HepG2 (cell line): ENCODE measurements around the gene SEMA6D.

ENCODE experiments used
- ETV6 ChIP-seq: sonication (generic); formaldehyde crosslinking; conservative IDR thresholded peaks from 2 replicates; pipeline ENCODE4 v1.4.0; 2020; ENCODE audit warnings: missing genetic modification reagents
- ZBTB1 ChIP-seq: sonication (generic); formaldehyde crosslinking; IDR thresholded peaks from 2 replicates; pipeline ENCODE4 v1.4.0; 2020; ENCODE audit warnings: missing genetic modification reagents, borderline replicate concordance
- ZBTB21 ChIP-seq: sonication (generic); formaldehyde crosslinking; IDR thresholded peaks from 2 replicates; pipeline ENCODE4 v1.4.0; 2020; ENCODE audit warnings: missing genetic modification reagents
- ZNF768 ChIP-seq: sonication (generic); formaldehyde crosslinking; IDR thresholded peaks from 2 replicates; pipeline ENCODE4 v1.4.0; 2020; ENCODE audit warnings: missing genetic modification reagents
- TF ChIP-seq, protein P1 (sequence below): sonication (generic); formaldehyde crosslinking; IDR thresholded peaks from 2 replicates; pipeline ENCODE4 v1.8.1; 2023; ENCODE audit warnings: mild to moderate bottlenecking, inconsistent platforms, moderate library complexity, missing genetic modification reagents, borderline replicate concordance
- TF ChIP-seq, protein P2 (sequence below): sonication (generic); formaldehyde crosslinking; IDR thresholded peaks from one replicate; pipeline ENCODE4 v1.5.1; 2020; ENCODE audit warnings: mild to moderate bottlenecking, missing genetic modification reagents; ENCODE audit errors: not compliant biosample characterization
- TF ChIP-seq, protein P3 (sequence below): sonication (generic); formaldehyde crosslinking; IDR thresholded peaks from 2 replicates; pipeline ENCODE4 v1.8.0; 2022; ENCODE audit warnings: mild to moderate bottlenecking, missing genetic modification reagents; ENCODE audit not compliant: insufficient replicate concordance

DNA sequence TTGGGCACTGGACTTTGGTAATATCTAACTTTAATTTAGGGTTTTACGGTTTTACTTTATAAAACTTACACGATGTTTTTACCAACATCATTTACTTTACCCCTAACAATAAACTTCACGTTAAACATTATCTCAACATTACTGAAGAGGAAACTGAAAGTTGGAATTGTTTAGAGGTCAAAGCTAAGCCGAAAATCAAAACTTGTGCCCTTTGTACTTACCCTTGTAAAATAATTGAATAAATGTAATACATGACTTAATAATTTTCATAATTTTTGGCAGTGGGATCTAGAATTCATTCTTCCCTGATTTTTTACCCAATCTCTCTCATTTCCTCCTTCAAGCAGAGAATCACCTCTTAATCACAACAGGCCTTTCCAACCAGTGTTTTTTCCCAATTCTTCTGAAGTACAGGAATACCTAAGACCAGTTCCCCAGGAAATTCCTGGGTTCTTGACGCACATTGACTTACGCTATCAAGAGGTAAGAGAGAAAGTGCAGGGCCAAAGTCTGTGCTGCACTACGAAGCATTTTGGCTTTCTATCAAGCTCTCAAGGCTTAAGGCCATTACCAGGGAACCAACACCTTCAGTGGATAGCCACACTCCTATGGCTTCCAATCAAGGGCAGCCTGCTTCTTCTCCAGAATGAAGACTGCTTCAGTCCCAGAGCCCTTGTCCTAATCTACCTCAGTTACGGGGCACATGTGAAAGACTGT is 11.9 kb upstream of the SEMA6D start:
- TF ChIP-seq ZBTB21 (CRISPR knock-in tag): no peak
- TF ChIP-seq, protein P1, sequence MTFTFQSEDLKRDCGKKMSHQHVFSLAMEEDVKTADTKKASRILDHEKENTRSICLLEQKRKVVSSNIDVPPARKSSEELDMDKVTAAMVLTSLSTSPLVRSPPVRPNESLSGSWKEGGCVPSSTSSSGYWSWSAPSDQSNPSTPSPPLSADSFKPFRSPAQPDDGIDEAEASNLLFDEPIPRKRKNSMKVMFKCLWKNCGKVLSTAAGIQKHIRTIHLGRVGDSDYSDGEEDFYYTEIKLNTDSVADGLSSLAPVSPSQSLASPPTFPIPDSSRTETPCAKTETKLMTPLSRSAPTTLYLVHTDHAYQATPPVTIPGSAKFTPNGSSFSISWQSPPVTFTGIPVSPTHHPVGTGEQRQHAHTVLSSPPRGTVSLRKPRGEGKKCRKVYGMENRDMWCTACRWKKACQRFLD: no peak
- no peak for TF ChIP-seq ZBTB1 (CRISPR knock-in tag)
- TF ChIP-seq, protein P2, sequence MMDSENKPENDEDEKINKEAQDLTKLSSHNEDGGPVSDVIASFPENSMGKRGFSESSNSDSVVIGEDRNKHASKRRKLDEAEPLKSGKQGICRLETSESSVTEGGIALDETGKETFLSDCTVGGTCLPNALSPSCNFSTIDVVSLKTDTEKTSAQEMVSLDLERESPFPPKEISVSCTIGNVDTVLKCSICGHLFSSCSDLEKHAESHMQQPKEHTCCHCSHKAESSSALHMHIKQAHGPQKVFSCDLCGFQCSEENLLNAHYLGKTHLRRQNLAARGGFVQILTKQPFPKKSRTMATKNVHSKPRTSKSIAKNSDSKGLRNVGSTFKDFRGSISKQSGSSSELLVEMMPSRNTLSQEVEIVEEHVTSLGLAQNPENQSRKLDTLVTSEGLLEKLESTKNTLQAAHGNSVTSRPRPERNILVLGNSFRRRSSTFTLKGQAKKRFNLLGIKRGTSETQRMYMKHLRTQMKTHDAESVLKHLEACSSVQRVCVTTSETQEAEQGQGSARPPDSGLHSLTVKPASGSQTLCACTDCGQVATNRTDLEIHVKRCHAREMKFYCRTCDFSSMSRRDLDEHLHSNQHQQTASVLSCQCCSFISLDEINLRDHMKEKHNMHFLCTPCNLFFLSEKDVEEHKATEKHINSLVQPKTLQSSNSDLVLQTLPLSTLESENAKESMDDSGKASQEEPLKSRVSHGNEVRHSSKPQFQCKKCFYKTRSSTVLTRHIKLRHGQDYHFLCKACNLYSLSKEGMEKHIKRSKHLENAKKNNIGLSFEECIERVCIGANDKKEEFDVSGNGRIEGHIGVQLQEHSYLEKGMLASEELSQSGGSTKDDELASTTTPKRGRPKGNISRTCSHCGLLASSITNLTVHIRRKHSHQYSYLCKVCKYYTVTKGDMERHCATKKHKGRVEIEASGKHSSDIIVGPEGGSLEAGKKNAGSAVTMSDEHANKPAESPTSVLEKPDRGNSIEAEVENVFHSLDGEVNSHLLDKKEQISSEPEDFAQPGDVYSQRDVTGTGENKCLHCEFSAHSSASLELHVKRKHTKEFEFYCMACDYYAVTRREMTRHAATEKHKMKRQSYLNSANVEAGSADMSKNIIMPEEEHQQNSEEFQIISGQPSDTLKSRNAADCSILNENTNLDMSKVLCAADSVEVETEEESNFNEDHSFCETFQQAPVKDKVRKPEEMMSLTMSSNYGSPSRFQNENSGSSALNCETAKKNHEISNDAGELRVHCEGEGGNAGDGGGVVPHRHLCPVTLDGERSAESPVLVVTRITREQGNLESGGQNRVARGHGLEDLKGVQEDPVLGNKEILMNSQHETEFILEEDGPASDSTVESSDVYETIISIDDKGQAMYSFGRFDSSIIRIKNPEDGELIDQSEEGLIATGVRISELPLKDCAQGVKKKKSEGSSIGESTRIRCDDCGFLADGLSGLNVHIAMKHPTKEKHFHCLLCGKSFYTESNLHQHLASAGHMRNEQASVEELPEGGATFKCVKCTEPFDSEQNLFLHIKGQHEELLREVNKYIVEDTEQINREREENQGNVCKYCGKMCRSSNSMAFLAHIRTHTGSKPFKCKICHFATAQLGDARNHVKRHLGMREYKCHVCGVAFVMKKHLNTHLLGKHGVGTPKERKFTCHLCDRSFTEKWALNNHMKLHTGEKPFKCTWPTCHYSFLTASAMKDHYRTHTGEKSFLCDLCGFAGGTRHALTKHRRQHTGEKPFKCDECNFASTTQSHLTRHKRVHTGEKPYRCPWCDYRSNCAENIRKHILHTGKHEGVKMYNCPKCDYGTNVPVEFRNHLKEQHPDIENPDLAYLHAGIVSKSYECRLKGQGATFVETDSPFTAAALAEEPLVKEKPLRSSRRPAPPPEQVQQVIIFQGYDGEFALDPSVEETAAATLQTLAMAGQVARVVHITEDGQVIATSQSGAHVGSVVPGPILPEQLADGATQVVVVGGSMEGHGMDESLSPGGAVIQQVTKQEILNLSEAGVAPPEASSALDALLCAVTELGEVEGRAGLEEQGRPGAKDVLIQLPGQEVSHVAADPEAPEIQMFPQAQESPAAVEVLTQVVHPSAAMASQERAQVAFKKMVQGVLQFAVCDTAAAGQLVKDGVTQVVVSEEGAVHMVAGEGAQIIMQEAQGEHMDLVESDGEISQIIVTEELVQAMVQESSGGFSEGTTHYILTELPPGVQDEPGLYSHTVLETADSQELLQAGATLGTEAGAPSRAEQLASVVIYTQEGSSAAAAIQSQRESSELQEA (CRISPR knock-in tag): no peak
- no peak for TF ChIP-seq ETV6 (CRISPR knock-in tag)
- TF ChIP-seq, protein P3, sequence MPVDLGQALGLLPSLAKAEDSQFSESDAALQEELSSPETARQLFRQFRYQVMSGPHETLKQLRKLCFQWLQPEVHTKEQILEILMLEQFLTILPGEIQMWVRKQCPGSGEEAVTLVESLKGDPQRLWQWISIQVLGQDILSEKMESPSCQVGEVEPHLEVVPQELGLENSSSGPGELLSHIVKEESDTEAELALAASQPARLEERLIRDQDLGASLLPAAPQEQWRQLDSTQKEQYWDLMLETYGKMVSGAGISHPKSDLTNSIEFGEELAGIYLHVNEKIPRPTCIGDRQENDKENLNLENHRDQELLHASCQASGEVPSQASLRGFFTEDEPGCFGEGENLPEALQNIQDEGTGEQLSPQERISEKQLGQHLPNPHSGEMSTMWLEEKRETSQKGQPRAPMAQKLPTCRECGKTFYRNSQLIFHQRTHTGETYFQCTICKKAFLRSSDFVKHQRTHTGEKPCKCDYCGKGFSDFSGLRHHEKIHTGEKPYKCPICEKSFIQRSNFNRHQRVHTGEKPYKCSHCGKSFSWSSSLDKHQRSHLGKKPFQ (CRISPR knock-in tag): no peak
- TF ChIP-seq ZNF768: no peak
